Parathyroid adenoma (tissue), 2 donors: ENCODE measurements around the gene MED9.
A peak's percentile ranks its signal among the peaks of the same experiment; 100 is the strongest.

Experiments used
- H2AFZ ChIP-seq: fragments of 300-600 bp; sonication (generic); one replicate; pipeline ENCODE4 v1.7.0; 2017; ENCODE audit warnings: antibody characterized with exemption, mild to moderate bottlenecking
- H3K27ac ChIP-seq: fragments of 300-600 bp; sonication (generic); one replicate; pipeline ENCODE4 v1.7.0; 2017
- H3K27me3 ChIP-seq: fragments of 300-600 bp; sonication (generic); one replicate; pipeline ENCODE4 v1.7.0; 2017; ENCODE audit warnings: low read length; ENCODE audit not compliant: control insufficient read depth, insufficient read depth
- H3K36me3 ChIP-seq: fragments of 300-600 bp; sonication (generic); one replicate; pipeline ENCODE4 v1.7.0; 2017; ENCODE audit warnings: low read length; ENCODE audit not compliant: control insufficient read depth, insufficient read depth
- H3K4me1 ChIP-seq: fragments of 300-600 bp; sonication (generic); one replicate; pipeline ENCODE4 v1.7.0; 2017; ENCODE audit warnings: control low read depth
- H3K4me2 ChIP-seq: fragments of 300-600 bp; sonication (generic); one replicate; pipeline ENCODE4 v1.7.0; 2017; ENCODE audit warnings: low read length
- H3K4me3 ChIP-seq: fragments of 300-600 bp; sonication (generic); one replicate; pipeline ENCODE4 v1.7.0; 2017; ENCODE audit warnings: low read depth, low read length
- H3K79me2 ChIP-seq: fragments of 300-600 bp; sonication (generic); one replicate; pipeline ENCODE4 v1.7.0; 2017; ENCODE audit warnings: control low read depth
- H3K9ac ChIP-seq: fragments of 300-600 bp; sonication (generic); one replicate; pipeline ENCODE4 v1.7.0; 2017; ENCODE audit warnings: mild to moderate bottlenecking
- H3K9me3 ChIP-seq: fragments of 300-600 bp; sonication (generic); one replicate; pipeline ENCODE4 v1.7.0; 2017; ENCODE audit warnings: low read length; ENCODE audit not compliant: control insufficient read depth
- TF ChIP-seq, protein P1 (sequence below): fragments of 300-600 bp; sonication (generic); IDR thresholded peaks from one replicate; pipeline ENCODE4 v1.7.0; 2017; ENCODE audit warnings: antibody characterized with exemption, mild to moderate bottlenecking
- donor health status: primary hyperparathyroidism.

MED9 gene

DNA sequence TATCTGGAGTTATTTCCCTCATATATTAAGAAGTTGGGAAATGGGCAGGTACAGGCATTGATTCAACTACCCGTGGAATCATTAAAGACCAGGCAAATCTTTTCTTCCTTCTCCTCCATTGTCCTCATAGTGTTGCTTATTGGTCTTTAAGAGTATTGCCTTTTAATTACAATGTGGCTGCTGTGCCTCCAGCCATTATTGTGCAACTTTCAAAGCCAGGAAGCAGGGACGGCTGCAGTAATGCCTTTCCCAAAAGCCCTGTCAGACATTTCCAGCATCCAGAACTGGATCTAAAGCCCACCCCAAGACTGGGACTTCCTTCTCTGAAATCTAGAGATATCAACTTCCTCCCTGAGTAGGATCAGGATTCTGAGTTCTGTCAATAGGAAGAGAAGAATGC lies 42.3 kb upstream of the MED9 start:
- Histone ChIP-seq H3K79me2 (no peaks in the 10 kb centered on the region), H3K4me3 (no peak overlapping the region), H3K36me3 (no peaks in the 10 kb centered on the region), H3K4me1 (no peaks in the 10 kb centered on the region), H3K27me3 (no peaks in the 10 kb centered on the region), H3K27ac (no peak overlapping the region), H3K4me2 (no peak overlapping the region), H3K9ac (no peak overlapping the region), H2AFZ (no peak overlapping the region), H3K9me3 (no peaks in the 10 kb centered on the region)
- TF ChIP-seq, protein P1, sequence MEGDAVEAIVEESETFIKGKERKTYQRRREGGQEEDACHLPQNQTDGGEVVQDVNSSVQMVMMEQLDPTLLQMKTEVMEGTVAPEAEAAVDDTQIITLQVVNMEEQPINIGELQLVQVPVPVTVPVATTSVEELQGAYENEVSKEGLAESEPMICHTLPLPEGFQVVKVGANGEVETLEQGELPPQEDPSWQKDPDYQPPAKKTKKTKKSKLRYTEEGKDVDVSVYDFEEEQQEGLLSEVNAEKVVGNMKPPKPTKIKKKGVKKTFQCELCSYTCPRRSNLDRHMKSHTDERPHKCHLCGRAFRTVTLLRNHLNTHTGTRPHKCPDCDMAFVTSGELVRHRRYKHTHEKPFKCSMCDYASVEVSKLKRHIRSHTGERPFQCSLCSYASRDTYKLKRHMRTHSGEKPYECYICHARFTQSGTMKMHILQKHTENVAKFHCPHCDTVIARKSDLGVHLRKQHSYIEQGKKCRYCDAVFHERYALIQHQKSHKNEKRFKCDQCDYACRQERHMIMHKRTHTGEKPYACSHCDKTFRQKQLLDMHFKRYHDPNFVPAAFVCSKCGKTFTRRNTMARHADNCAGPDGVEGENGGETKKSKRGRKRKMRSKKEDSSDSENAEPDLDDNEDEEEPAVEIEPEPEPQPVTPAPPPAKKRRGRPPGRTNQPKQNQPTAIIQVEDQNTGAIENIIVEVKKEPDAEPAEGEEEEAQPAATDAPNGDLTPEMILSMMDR, result no peak

- Histone ChIP-seq H3K9me3 (no peaks in the 10 kb centered on the region), H3K27ac (no peak overlapping the region), H2AFZ (no peak overlapping the region), H3K79me2 (no peaks in the 10 kb centered on the region), H3K9ac (no peak overlapping the region), H3K4me3 (no peak overlapping the region), H3K27me3 (no peaks in the 10 kb centered on the region), H3K4me2 (no peak overlapping the region), H3K36me3 (no peaks in the 10 kb centered on the region), H3K4me1 (no peaks in the 10 kb centered on the region)
- TF ChIP-seq, protein P1, result no peak
Observed at GRCh38 chr17:17435323-17435722, 41.5 kb upstream of the MED9 start.

DNA sequence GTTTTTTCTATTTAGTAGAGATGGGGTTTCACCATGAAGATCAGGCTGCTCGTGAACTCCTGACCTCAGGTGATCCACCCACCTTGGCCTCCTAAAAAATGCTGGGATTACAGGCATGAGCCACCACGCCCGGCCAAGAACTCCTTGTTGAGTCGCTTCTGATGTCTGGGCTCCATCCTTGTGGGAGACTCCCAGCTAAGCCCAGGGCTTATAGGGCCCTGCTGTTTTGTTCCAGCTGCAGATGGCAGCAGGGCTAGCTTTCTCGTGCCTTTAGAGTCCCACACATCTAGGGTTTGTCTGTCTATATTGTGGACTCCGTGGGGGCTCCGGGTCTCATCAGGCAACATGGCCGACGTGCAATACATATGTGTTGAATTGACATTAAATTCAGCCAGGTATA lies 39.3 kb upstream of the MED9 start:
- H3K79me2 ChIP-seq, result no peaks in the 10 kb centered on the region
- H3K4me3 ChIP-seq, result no peak overlapping the region

GRCh38 chr17:17437893-17438292 lies 38.9 kb upstream of the MED9 start:
- Histone ChIP-seq H3K9ac (no peak overlapping the region), H3K36me3 (no peaks in the 10 kb centered on the region)
- TF ChIP-seq, protein P1, result no peak

More for the DNA sequence above, 39.3 kb upstream of the MED9 start:
- no peaks in the 10 kb centered on the region for H3K4me1 ChIP-seq
- no peak overlapping the region for H3K27ac ChIP-seq
- no peak overlapping the region for H2AFZ ChIP-seq
- TF ChIP-seq, protein P1, result no peak
- no peaks in the 10 kb centered on the region for H3K27me3 ChIP-seq
- no peak overlapping the region for H3K9ac ChIP-seq
- H3K4me2 ChIP-seq, result no peak overlapping the region
- no peaks in the 10 kb centered on the region for H3K36me3 ChIP-seq
- no peaks in the 10 kb centered on the region for H3K9me3 ChIP-seq

DNA sequence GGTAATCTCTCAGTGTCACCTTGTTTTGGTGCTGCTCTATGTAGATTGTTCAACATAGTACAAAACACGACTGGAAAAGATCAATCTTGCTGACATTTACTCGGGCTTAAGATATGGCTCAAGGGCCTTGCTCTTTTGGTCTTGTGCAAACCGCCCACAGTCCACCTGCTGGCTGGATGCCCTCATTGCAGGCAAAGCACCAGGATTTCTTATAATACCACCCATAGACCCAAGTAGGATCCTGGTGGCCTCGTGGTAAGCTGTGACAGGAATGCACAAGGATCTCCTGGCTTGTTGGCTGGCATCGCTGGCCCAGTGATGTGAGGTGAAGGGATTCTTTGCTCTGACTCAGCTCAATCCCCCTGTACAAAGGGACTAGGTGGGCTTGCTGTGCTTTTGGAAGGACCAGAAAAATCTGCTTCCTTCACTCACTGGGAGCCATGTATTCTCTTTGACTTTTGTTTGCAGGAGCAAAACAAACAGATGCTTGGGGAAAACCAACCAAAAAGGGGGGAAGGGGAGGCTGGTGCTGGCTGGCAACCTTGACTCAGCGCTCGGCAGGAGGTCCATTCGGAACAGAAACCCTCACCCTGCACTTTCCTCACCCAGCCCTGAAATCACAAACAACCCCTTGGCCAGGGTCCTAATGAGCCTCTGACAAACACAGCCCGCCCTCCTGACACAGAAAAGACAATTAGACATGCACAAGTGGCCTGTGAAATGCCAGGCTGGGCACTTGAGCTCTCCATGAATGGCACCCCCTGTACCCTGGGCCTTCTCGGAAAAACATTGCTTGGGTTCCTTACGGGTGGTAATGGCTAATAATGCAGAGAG lies 36.6 kb upstream of the MED9 start:
- H3K4me1 ChIP-seq, result peaks cover under 1% of the 10 kb centered on the region
- no peak overlapping the region for H2AFZ ChIP-seq
- H3K79me2 ChIP-seq, result no peaks in the 10 kb centered on the region
- H3K9ac ChIP-seq, result no peak overlapping the region
- TF ChIP-seq, protein P1, result peak; percentile 58
- no peaks in the 10 kb centered on the region for H3K36me3 ChIP-seq
- no peaks in the 10 kb centered on the region for H3K27me3 ChIP-seq
- H3K27ac ChIP-seq, result no peak overlapping the region
- H3K4me2 ChIP-seq, result no peak overlapping the region
- no peaks in the 10 kb centered on the region for H3K9me3 ChIP-seq
- no peak overlapping the region for H3K4me3 ChIP-seq

More at GRCh38 chr17:17437893-17438292, 38.9 kb upstream of the MED9 start:
- no peaks in the 10 kb centered on the region for H3K9me3 ChIP-seq
- H2AFZ ChIP-seq, result no peak overlapping the region
- H3K4me2 ChIP-seq, result no peak overlapping the region
- H3K27me3 ChIP-seq, result no peaks in the 10 kb centered on the region
- no peaks in the 10 kb centered on the region for H3K4me1 ChIP-seq
- no peak overlapping the region for H3K4me3 ChIP-seq
- H3K27ac ChIP-seq, result no peak overlapping the region
- H3K79me2 ChIP-seq, result no peaks in the 10 kb centered on the region
